GM11168 (cell line): ENCODE data around the gene PWWP2B.
"Not testable (repeated sequence)": the region's sequence is repeated elsewhere in the genome, so short reads cannot be mapped to it uniquely, and the experiment has no call there.

ENCODE experiments used
- in situ Hi-C: fragments of 300-500 bp; cut with MboI; formaldehyde crosslinking; loops from one replicate; pipeline ENCODE4 v1.12.0; 2022; ENCODE audit warnings: low sequenced_read_pairs; ENCODE audit not compliant: unreplicated experiment

PWWP2B gene

DNA sequence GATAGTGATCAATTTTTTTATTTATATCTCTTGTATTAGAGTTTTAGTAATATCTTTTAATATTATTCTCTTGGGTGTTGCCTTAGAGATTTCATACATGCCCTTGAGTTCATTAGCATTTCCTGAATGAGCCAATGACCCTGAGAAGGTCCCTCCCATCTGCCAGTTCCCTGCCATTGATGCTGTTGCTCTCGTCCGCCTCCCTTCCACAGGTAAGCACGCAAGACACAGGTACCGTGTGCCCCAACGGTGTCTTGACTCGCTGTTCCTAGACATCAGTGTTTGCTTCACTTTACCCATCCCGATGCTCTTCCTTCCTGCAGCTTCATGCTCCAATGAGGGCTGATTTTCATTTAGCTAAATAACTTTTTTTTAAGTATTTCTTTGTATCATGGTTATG, 19.7 kb upstream of the PWWP2B start:
- in situ Hi-C loops = no loop called here

DNA sequence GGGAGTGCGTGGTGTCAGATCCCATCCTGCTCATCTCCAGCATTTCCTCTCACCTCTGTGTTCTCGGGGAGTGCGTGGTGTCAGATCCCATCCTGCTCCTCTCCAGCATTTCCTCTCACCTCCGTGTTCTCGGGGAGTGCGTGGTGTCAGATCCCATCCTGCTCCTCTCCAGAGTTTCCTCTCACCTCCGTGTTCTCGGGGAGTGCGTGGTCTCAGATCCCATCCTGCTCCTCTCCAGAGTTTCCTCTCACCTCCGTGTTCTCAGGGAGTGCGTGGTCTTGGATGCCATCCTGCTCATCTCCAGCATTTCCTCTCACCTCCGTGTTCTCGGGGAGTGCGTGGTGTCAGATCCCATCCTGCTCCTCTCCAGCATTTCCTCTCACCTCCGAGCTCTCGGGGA, 18.0 kb upstream of the PWWP2B start:
- in situ Hi-C loops = not testable (repeated sequence)

DNA sequence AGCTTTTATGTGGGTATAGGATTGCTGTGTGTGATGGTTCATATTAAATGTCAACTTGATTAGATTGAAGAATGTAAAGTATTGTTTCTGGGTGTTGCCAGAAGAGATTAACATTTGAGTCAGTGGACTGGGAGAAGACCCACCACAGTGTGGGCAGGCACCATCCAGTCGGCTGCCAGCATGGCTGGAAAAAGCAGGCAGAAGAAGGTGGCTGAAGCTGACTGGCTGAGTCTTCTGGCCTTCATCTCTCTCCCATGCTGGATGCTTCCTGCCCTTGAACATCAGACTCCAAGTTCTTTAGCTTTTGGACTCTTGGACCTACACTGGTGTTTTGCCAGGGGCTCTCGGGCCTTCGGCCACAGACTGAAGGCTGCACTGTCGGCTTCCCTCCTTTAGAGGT, 16.0 kb upstream of the PWWP2B start:
- in situ Hi-C loops = loop anchor here (10.0 kb wide), 1 partner anchor 64 kb away; no protein-coding TSS in a partner anchor

DNA sequence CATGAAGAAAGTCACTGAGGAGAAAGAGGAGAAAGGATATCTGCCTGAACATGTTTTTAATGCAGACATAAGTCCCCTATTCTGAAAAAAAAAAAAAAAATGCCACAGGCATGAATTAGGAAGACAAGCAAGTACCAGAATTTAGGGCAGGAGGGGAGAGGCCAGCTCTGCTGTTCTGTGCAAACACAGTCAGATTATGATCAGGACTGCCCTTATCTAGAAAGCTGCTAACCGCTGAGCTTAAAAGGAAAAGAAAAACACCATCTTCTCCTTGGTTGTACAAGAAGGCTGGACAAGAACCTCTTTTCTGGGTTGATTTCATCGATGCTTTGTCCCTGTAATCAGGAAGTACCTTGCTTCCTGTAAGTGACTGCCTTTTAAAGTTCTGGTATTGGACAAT, 15.3 kb upstream of the PWWP2B start:
- in situ Hi-C loops = loop anchor here (10.0 kb wide), 1 partner anchor 63 kb away; no protein-coding TSS in a partner anchor

- in situ Hi-C loops = loop anchor here (10.0 kb wide), 1 partner anchor 62 kb away; no protein-coding TSS in a partner anchor
These were observed 14.6 kb upstream of the PWWP2B start for GRCh38 chr10:132382231-132382922.

- in situ Hi-C loops = loop anchor here (10.0 kb wide), 1 partner anchor 62 kb away; no protein-coding TSS in a partner anchor
These were observed 13.9 kb upstream of the PWWP2B start for GRCh38 chr10:132383101-132383500.

DNA sequence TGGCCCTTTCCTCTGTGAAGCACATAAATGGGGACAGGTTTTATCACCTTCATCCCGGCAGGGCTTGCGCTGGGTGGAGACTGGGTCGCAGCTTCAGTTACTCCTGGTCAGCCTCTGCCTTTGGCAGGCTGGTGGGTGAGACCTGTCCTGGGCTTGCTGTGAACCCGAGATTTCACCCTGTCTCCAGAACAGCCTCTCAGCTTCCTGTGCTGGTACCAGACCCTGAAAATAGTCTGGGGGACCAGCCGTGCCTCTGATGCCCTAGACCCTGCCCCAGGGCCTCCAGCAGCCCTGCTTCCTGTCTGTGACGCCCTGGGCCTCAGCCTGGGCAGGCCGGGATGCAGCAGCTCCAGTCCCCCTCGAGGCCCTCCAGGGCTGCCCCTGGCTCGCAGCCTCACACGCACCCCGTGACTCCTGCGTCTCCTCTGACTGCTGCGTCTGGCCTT, 13.2 kb upstream of the PWWP2B start:
- in situ Hi-C loops = loop anchor here (10.0 kb wide), 1 partner anchor 61 kb away; no protein-coding TSS in a partner anchor

- in situ Hi-C loops = loop anchor here (10.0 kb wide), 1 partner anchor 60 kb away; no protein-coding TSS in a partner anchor
These were observed 12.2 kb upstream of the PWWP2B start for GRCh38 chr10:132384618-132385388.

GRCh38 chr10:132385389-132385667, 11.7 kb upstream of the PWWP2B start:
- in situ Hi-C loops = loop anchor here (10.0 kb wide), 1 partner anchor 59 kb away; no protein-coding TSS in a partner anchor

GRCh38 chr10:132385721-132386418, 11.1 kb upstream of the PWWP2B start:
- in situ Hi-C loops = loop anchor here (10.0 kb wide), 1 partner anchor 59 kb away; no protein-coding TSS in a partner anchor

GRCh38 chr10:132386419-132386831, 10.6 kb upstream of the PWWP2B start:
- in situ Hi-C loops = loop anchor here (10.0 kb wide), 1 partner anchor 58 kb away; no protein-coding TSS in a partner anchor

- in situ Hi-C loops = loop anchor here (10.0 kb wide), 1 partner anchor 58 kb away; no protein-coding TSS in a partner anchor
These were observed 10.1 kb upstream of the PWWP2B start for GRCh38 chr10:132386896-132387295.

GRCh38 chr10:132387764-132388210, 9.2 kb upstream of the PWWP2B start:
- in situ Hi-C loops = loop anchor here (10.0 kb wide), 1 partner anchor 57 kb away; no protein-coding TSS in a partner anchor

DNA sequence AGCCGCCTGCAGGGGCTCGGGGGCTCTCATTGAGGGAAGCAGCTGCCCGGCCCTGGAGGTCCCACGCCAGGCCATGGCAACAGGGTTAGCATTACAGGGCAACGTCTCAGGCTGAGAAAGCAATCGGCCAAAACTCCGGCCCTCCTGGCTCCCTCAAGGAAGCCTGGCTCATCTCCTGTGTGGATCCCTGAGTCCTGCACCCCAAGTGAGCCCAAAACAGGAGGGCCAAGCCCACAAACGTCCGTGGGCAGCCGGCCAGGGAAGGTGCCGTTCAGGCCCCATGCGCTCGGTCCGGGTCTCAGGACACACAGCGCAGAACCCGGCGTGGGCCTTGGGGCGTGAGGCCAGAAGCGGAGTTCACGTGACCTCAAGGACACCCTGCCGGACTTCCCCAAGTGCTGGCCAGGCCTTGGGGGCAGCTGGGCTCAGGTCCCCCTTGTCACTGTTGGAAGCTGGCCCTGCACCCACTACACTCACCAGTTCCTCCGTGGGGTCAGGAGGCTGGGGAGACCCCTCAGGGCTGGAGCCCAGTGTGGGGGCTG, 8.0 kb upstream of the PWWP2B start:
- in situ Hi-C loops = loop anchor here (10.0 kb wide), 1 partner anchor 56 kb away; no protein-coding TSS in a partner anchor

DNA sequence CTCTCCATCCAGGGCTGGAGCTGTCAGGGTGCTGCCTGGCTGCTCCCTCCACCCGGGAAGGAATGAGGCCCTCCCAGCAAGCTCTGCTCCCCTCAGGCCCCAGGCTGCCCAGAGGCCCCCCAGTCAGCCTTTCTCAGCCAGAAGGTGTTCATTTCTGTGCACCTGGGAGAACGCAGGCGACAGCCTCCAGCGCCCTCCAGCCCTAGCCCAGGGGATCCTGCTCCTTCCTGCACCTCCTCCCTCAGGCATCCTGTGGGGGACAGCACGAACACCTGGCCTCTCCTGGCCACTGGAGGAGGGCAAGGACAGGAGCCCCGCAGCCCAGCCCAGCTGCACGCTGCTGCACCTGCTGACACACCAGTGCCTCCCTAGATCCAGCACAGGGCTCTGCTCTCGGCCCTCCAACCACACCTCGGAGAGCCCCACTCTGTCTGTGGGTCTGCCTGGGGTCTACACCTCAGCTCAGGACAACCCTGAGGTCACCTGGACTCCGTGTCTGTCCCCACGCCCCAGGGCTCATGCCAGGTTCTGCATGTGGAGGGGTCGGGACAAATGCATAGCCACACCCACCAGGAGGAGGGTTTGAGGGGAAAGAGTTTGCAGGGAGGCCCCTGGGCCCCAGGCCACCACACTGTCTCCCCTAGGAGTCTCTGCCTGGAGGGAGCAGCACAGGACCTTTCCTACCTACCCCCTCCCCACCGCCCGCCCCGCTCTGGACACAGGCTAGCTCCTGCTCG, 7.4 kb upstream of the PWWP2B start:
- in situ Hi-C loops = loop anchor here (10.0 kb wide), 1 partner anchor 55 kb away; no protein-coding TSS in a partner anchor

DNA sequence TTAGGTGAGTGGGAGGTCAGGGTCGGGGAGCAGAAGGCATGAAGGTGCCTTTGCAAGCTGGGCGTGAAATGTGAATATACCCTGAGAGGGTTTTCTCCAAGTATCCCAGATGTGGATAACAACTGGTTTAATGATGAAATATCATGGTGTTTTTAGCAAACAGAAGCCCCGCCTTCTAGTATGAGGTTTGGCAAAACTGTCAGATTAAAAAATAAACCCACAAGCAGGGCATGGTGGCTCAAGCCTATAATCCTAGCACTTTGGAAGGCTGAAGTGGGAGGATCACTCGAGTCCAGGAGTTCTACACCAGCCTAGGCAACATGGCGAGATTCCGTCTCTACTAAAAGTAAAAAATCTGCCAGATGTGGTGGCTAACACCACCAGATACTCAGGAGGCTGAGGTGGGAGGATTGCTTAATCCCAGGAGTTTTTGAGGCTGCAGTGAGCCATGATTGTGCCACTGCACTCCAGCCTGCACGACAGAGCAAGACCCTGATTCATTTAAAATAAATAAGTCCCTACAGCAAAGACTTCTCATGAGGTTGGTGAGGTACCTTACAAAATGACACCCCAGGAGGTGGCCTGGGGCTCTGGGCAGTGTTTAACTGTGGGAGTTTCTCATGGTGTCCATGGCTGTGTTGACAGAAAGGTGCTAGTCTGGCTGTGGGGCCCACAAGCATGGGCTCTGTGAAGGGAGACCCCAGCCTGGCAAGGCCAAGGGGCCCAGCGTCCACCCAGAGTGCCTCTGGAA, 6.7 kb upstream of the PWWP2B start:
- in situ Hi-C loops = no loop called here

DNA sequence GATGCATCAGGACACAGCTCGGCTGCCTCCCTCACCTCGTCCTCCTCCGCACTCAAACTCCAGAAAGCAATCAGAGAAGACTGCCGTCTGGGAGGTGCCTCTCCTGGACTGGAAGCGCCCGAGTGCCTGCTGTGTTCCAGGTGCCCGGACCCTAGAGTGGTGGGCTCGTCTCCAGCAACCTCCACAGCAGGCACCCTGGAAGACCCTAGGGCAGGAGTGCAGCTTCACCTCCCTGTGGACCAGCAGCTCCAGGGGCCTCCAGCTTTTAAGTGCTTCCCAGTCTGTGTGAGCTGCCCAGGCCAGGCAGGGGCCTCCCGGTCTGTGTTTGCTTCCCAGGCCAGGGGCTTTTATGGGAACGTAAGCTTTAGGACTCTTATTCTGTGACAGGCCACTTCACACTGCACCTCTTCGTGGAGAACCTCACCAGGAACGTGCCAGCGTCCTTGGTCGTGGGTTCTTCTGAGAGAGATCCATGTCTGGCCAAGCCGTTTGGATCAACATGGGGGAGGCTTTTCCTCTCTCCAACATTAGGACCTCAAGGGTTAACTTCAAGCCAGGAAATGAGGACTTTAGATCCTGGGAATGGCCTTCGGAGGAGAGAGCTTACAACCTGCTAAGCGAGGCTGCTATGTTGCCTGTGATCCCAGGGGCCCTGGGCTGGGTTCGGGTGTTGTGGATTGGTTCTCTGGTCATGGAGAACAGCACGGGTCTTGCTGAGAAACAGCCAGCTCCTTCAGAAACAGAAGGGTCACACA, 5.9 kb upstream of the PWWP2B start:
- in situ Hi-C loops = no loop called here

- in situ Hi-C loops = no loop called here
These were observed 5.4 kb upstream of the PWWP2B start for GRCh38 chr10:132391676-132392020.
